Large intestine (tissue), 3 donors: ENCODE measurements around the gene RCL1. TPM values are rescaled to one million over a fixed set of nuclear protein-coding genes. Genes with fewer than 3 reads are reported as not detected.
"Not testable (repeated sequence)": the region's sequence is repeated elsewhere in the genome, so short reads cannot be mapped to it uniquely, and the experiment has no call there.

ENCODE experiments used
- DNase-seq, 2 donors: peaks; one replicate each; pipeline versions ENCODE4 v3.0.0 to v3.0.0-alpha.2; 2013
- H3K27ac ChIP-seq: one replicate; pipeline ENCODE4 v1.5.1; 2013; ENCODE audit warnings: low read length
- H3K27me3 ChIP-seq: 2 replicates; pipeline ENCODE4 v1.6.1; 2013; ENCODE audit warnings: low read length; ENCODE audit not compliant: control insufficient read depth, insufficient read depth
- H3K36me3 ChIP-seq: 2 replicates; pipeline ENCODE4 v1.6.1; 2013; ENCODE audit warnings: low read length; ENCODE audit not compliant: control insufficient read depth, insufficient read depth
- H3K4me1 ChIP-seq: one replicate; pipeline ENCODE4 v1.6.1; 2013; ENCODE audit warnings: low read length; ENCODE audit not compliant: control insufficient read depth, insufficient read depth
- H3K4me3 ChIP-seq: one replicate; pipeline ENCODE4 v1.5.1; 2013; ENCODE audit warnings: low read length
- H3K9me3 ChIP-seq: one replicate; pipeline ENCODE4 v1.6.1; 2013; ENCODE audit warnings: mild to moderate bottlenecking, low read depth, low read length, moderate library complexity; ENCODE audit not compliant: control insufficient read depth
- WGBS: methylation state at CpG from one replicate; pipeline ENCODE4 v1.1.5; 2013; ENCODE audit warnings: low lambda C conversion rate; ENCODE audit not compliant: insufficient coverage; 5-methylcytosine and 5-hydroxymethylcytosine counted together
- polyA plus RNA-seq: library from polyadenylated mRNA; unstranded; fragments of 120-200 nt; gene quantifications from one replicate; pipeline ENCODE4 v1.2.1, GENCODE V29; 2013

The RCL1 gene
- polyA plus RNA-seq, 1 donor = 12.1 TPM

- peak; percentile 39 to 52 for DNase-seq
- H3K36me3 ChIP-seq, H3K9me3 ChIP-seq, H3K27ac ChIP-seq, H3K27me3 ChIP-seq, H3K4me1 ChIP-seq: not testable (repeated sequence)
- no CpG with 5 or more reads among the region's 11 CpGs for WGBS
- H3K4me3 ChIP-seq = peak overlapping the region; percentile 21
Observed at GRCh38 chr9:4901401-4902134, 108.8 kb downstream of the RCL1 start.

DNA sequence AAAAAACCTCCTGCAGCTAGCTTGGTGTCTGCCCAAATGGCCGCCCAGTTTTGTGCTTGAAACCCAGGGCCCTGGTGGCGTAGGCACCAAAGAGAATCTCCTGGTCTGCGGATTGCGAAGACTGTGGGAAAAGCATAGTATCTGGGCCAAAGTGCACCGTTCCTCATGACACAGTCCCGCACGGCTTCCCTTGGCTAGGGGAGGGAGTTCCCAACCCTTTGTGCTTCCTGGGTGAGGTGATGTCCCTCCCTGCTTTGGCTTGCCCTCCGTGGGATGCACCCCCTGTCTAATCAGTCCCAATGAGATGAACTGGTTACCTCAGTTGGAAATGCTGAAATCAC is 109.4 kb downstream of the RCL1 start:
- no peaks in the 10 kb centered on the region for H3K4me1 ChIP-seq
- no CpG with 5 or more reads among the region's 8 CpGs for WGBS
- H3K4me3 ChIP-seq = no peak overlapping the region
- no peaks in the 10 kb centered on the region for H3K9me3 ChIP-seq
- no peak overlapping the region for H3K27ac ChIP-seq
- peak; percentile 24 to 34 for DNase-seq
- H3K36me3 ChIP-seq = no peaks in the 10 kb centered on the region
- no peaks in the 10 kb centered on the region for H3K27me3 ChIP-seq

DNA sequence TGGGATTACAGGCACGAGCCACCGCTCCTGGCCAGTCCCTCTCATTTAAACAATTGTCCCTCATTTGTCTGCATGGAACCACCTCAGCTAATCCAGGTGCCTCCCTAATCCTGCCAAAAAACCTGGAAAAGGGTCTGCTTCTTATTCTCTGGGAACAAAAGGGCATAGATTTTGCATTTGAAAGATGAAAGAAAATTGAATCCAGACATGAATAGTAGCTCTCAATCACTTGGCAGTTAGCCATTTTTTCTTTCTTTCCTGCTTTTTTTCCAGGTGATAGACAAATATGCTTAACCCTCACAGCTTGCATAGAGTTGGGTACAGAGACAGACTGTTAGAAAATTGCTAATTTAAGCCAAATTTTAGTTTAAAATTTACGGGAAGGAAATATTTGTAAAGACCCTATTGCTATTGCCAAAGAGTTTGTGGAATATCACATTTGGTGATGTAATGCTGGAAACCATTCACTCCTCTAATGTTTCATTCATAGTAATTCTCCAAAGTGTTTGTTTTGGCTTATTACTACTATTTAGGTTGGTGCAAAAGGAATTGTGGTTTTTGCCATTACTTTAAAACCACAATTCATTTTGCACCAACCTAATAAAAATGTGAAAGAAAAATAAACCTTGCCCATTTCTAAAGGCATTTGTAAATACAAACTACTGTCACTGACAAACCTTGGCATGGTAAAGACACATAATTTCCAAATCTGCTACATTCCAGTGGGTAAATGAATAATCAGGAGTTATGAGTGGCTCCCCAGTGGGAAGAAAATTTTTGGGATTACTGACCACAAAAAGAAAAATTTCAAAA is 111.8 kb downstream of the RCL1 start:
- no peak for DNase-seq
- Histone ChIP-seq H3K4me1 (no peaks in the 10 kb centered on the region), H3K36me3 (no peaks in the 10 kb centered on the region), H3K27me3 (no peaks in the 10 kb centered on the region), H3K4me3 (no peak overlapping the region), H3K27ac (no peak overlapping the region), H3K9me3 (no peaks in the 10 kb centered on the region)
- no CpG with 5 or more reads among the region's 3 CpGs for WGBS

- no peak for DNase-seq
- H3K4me1 ChIP-seq = no peaks in the 10 kb centered on the region
- no CpG with 5 or more reads among the region's 2 CpGs for WGBS
- no peaks in the 10 kb centered on the region for H3K27me3 ChIP-seq
- no peaks in the 10 kb centered on the region for H3K36me3 ChIP-seq
- no peaks in the 10 kb centered on the region for H3K9me3 ChIP-seq
- H3K4me3 ChIP-seq = no peak overlapping the region
- no peak overlapping the region for H3K27ac ChIP-seq
Observed at GRCh38 chr9:4905135-4905490, 112.4 kb downstream of the RCL1 start.

Other genes starting within 250 kb of the RCL1 start
- 17.8 TPM for gene PLPP6, start 130.7 kb upstream of the RCL1 start, polyA plus RNA-seq
- 7.2 TPM for gene SPATA6L, start 126.5 kb upstream of the RCL1 start, polyA plus RNA-seq
- 16.4 TPM for gene CDC37L1, start 113.4 kb upstream of the RCL1 start, polyA plus RNA-seq
- 80.4 TPM for gene AK3, start 51.7 kb upstream of the RCL1 start, polyA plus RNA-seq
- gene JAK2, start 192.3 kb downstream of the RCL1 start, polyA plus RNA-seq = 12.9 TPM